ACC112 (cell line): ENCODE measurements around the gene PDZD11.
"Not testable (repeated sequence)": the region's sequence is repeated elsewhere in the genome, so short reads cannot be mapped to it uniquely, and the experiment has no call there.

ENCODE experiments used
- H2AFZ ChIP-seq: fragments of 200-600 bp; sonication (generic); one replicate; pipeline ENCODE4 v1.6.0; 2017; ENCODE audit warnings: antibody characterized with exemption, low read length; ENCODE audit not compliant: unreplicated experiment
- H3K27ac ChIP-seq: fragments of 200-600 bp; sonication (generic); 2 replicates; pipeline ENCODE4 v1.5.1; 2014; ENCODE audit warnings: low read depth, mild to moderate bottlenecking, antibody characterized with exemption, low read length, moderate library complexity
- H3K27me3 ChIP-seq: fragments of 200-600 bp; sonication (generic); 2 replicates; pipeline ENCODE4 v1.6.1; 2014; ENCODE audit warnings: mild to moderate bottlenecking, antibody characterized with exemption, low read length, moderate library complexity, mixed read lengths; ENCODE audit not compliant: insufficient read depth
- H3K36me3 ChIP-seq: fragments of 200-600 bp; sonication (generic); 2 replicates; pipeline ENCODE4 v1.6.1; 2016; ENCODE audit warnings: mild to moderate bottlenecking, antibody characterized with exemption, low read length, moderate library complexity, mixed read lengths; ENCODE audit not compliant: insufficient read depth
- H3K4me1 ChIP-seq: fragments of 200-600 bp; sonication (generic); one replicate; pipeline ENCODE4 v1.6.1; 2016; ENCODE audit warnings: low read length, mixed read lengths; ENCODE audit not compliant: insufficient read depth, unreplicated experiment, control insufficient read depth
- H3K4me3 ChIP-seq: fragments of 200-600 bp; sonication (generic); 2 replicates; pipeline ENCODE4 v1.5.1; 2014; ENCODE audit warnings: mild to moderate bottlenecking, low read depth, low read length
- H3K79me2 ChIP-seq: fragments of 200-600 bp; sonication (generic); one replicate; pipeline ENCODE4 v1.6.0; 2016; ENCODE audit warnings: low read length; ENCODE audit not compliant: control insufficient read depth, unreplicated experiment, insufficient read depth

The PDZD11 gene

DNA sequence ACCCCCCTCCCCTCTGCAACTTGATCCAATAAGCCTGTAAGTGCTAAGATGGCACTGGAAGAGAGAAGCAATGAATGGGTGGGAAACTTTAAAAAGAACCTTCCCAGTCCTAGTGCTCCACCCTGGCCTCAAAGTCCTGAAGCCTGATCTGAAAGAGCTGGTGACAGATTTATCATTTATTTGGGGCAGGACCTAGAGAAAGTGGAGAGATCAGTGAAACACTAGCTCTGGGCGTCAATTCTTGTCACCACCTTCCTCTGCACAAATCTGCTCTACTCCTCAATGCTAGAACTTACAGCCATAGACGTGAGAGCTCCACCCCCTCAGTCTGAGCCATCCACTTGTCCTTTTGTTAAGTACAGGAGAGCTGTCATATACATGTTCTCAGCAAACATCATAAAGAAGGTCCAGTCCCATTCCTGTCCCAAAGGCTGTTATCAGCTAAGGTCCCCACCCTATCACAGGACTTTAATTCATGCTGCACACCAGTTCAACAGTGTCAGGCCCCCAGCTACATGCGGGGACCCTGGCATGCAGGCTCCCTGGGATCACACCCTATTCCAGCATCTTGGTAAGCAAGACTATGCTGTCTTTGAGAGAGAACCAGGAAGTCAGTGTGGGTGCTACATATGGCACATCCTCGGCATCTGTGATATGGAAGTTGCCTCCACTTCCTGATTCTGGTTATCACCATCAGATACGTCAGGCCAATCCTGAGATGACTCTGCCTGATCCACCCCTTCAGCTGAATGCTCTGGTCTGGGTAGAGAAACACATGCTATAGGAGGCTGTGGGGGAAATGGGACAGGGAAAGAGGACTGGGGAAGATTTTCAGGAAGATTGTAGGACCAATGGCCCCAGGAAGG is 32.1 kb downstream of the PDZD11 start:
- no peaks in the 10 kb centered on the region for H3K79me2 ChIP-seq
- H3K4me3 ChIP-seq: no peak overlapping the region
- no peak overlapping the region for H2AFZ ChIP-seq
- no peaks in the 10 kb centered on the region for H3K27me3 ChIP-seq
- H3K4me1 ChIP-seq: peaks cover 4% of the 10 kb centered on the region
- no peaks in the 10 kb centered on the region for H3K36me3 ChIP-seq
- H3K27ac ChIP-seq: no peak overlapping the region

DNA sequence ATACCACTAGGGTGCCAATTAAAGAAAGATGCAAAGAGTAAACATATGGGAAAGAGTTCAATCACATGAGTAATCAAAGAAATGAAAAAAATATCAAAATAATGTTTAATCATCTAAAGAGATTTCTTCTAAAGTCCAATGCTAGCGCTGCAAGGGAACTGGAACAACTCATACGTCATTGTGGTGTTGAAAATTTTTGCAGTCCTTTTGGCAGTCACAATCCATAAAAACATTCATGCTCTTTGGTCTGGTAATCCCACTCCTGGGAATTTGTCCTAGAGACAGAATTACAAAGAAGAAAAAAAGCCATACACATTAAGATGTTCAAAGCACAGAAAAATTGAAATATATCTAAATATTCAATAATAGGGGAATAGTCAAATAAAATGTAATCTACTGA is 34.3 kb downstream of the PDZD11 start:
- H2AFZ ChIP-seq: no peak overlapping the region
- no peaks in the 10 kb centered on the region for H3K27me3 ChIP-seq
- peaks cover 4% of the 10 kb centered on the region for H3K4me1 ChIP-seq
- no peak overlapping the region for H3K27ac ChIP-seq
- no peak overlapping the region for H3K4me3 ChIP-seq
- H3K79me2 ChIP-seq: no peaks in the 10 kb centered on the region
- H3K36me3 ChIP-seq: no peaks in the 10 kb centered on the region

DNA sequence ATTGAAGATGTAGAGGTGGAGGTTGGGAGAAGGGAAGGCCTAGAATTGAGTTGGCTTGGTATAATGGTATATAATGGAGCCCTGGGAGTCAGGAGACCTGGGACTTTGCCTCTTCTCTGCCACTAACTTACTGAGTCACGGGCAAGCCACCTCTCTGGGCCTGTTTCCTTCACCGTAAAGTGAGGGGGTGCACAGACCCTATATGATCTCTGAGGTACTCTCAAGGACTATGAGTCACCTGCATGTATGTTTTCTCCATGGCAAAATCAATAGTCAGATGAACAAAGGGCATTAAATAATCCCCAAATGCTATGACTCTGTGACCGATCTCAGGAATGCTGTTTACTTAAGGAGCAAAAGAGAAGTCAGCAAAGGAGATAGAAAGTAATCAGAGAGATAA is 34.8 kb downstream of the PDZD11 start:
- H3K36me3 ChIP-seq: no peaks in the 10 kb centered on the region
- H3K27me3 ChIP-seq: no peaks in the 10 kb centered on the region
- no peaks in the 10 kb centered on the region for H3K79me2 ChIP-seq
- H3K4me1 ChIP-seq: peaks cover 4% of the 10 kb centered on the region
- H3K27ac ChIP-seq: no peak overlapping the region
- no peak overlapping the region for H3K4me3 ChIP-seq
- H2AFZ ChIP-seq: no peak overlapping the region

DNA sequence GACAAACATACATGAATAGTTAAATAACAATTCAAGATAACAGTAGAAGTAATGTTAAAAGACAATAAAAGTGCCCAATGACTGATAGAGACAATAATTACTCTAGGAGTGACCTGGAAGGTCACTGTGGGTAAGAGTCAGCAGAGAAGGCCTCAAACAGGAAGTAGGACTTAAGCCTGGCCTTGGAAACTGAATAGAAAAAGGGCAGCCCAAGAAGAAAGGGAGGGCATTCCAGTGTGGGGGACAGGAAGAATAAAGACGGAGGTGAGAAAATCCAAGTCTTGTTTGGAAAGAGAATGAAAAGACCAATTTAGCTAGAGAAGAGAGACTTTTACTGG is 35.7 kb downstream of the PDZD11 start:
- H3K4me3 ChIP-seq: no peak overlapping the region
- no peak overlapping the region for H2AFZ ChIP-seq
- H3K79me2 ChIP-seq: no peaks in the 10 kb centered on the region
- H3K27me3 ChIP-seq: no peaks in the 10 kb centered on the region
- no peak overlapping the region for H3K27ac ChIP-seq
- no peaks in the 10 kb centered on the region for H3K36me3 ChIP-seq
- H3K4me1 ChIP-seq: peaks cover 4% of the 10 kb centered on the region

DNA sequence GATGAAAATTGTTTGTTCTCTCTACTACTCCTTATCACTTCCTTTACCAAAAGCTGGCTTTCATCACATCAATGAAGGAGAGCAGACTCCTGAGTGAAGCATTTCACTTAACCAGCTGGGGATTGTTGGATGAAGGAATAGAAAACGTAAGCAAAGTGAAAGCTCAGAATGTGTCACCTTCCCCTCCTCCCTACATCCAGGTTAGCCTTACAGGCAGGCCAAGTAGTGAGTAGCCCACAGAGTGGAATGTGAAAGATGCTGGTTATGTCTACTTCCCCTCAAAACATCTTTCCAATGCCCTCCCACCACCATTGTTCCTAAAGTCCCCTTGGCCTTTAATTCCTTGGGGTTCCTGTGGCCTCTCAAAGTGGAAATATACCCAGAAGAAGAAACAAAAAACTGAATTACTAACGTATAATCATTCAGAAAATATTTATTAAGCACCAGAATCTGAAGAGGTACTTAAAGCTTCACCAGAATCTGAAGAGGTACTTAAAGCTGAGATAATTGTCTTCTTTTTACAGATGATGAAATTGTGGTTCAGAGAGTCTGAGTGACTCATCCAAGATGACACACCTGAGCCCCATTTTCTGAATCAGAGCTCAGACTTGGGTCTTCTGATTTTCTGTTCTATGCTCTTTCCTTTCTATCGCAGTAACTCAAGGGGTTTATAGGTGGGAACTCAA is 36.2 kb downstream of the PDZD11 start:
- Histone ChIP-seq H3K27ac (no peak overlapping the region), H3K79me2 (no peaks in the 10 kb centered on the region), H3K4me3 (no peak overlapping the region), H3K27me3 (no peaks in the 10 kb centered on the region), H3K36me3 (no peaks in the 10 kb centered on the region), H3K4me1 (peaks cover 4% of the 10 kb centered on the region), H2AFZ (no peak overlapping the region)

DNA sequence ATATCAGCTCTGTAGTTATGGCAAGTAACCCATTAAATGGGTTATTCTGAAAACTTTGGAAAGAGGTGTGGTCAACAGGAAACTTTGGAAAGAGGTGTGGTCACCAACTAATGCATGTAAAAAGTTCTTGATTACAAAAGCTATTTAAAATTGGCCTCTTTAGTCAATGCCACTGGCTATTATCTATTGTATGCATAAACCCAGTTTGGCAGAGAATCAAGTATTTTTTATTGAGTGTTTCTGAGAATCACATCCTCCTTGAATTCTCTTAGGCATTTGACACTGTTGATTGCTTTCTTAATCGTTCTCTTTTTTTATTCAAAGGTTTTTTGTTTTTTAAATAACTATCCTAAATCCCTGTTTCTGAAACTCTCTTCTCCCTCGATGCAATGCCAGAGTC is 37.2 kb downstream of the PDZD11 start:
- H3K27me3 ChIP-seq: no peaks in the 10 kb centered on the region
- H3K79me2 ChIP-seq: no peaks in the 10 kb centered on the region
- H3K27ac ChIP-seq: no peak overlapping the region
- no peak overlapping the region for H3K4me3 ChIP-seq
- no peaks in the 10 kb centered on the region for H3K36me3 ChIP-seq
- H3K4me1 ChIP-seq: peaks cover 4% of the 10 kb centered on the region
- no peak overlapping the region for H2AFZ ChIP-seq

DNA sequence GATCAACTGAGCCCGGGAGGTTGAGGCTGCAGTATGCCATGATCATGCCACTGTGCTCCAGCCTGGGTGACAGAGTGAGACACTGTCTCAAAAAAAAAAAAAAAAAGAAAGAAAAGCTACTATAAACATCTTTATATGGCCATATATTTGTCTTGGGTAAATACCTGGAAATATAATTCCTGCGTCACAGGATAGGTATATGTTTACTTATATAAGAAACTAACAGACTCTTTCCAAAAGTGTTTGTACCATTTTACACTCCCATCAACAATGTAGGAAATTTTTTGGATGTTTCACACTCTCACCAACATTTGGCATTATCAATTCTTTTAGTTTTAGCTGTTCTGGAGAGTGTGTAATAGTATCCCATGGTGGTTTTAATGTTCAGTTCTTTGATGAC is 42.5 kb downstream of the PDZD11 start:
- Histone ChIP-seq H3K4me1 (no peaks in the 10 kb centered on the region), H3K27ac (no peak overlapping the region), H3K79me2 (no peaks in the 10 kb centered on the region), H3K4me3 (no peak overlapping the region), H3K36me3 (no peaks in the 10 kb centered on the region), H3K27me3 (no peaks in the 10 kb centered on the region), H2AFZ (no peak overlapping the region)

DNA sequence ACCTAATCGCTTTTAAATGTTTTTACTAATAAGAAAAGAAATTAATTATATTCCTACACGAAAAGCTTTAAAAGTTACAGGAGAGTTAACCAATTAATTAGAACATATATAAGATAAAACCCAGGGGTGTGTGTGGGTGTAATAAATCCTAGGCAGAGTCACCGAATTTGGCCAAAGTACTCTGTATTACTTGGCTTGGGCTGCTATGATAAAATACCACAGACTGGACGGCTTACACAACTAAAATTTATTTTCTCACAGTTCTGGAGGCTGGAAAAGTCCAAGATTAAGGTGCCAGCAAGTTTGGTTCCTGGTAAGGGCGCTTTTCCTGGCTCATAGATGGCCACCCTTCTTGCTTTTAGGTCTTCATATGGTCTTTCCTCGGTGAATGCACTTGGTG is 44.8 kb downstream of the PDZD11 start:
- Histone ChIP-seq H2AFZ (no peak overlapping the region), H3K4me1 (no peaks in the 10 kb centered on the region), H3K27ac (no peak overlapping the region), H3K4me3 (no peak overlapping the region), H3K79me2 (no peaks in the 10 kb centered on the region), H3K27me3 (no peaks in the 10 kb centered on the region), H3K36me3 (no peaks in the 10 kb centered on the region)

DNA sequence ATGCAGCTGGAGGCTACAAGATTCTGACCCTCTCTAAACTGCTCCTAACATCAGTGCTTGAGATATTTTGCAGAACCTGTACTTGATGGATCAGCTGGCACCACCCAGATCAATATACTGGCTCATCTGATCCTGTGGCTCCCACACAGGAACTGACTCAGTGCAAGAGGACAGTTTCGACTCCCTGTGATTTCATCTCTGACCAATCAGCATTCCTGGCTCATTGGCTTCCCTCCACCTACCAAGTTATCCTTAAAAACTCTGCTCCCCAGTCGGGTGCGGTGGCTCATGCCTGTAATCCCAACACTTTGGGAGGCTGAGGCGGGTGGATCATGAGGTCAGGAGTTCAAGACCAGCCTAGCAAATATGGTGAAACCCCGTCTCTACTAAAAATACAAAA is 46.1 kb downstream of the PDZD11 start:
- not testable (repeated sequence) for H3K27ac ChIP-seq, H3K79me2 ChIP-seq, H3K36me3 ChIP-seq, H3K4me1 ChIP-seq, H2AFZ ChIP-seq, H3K27me3 ChIP-seq, H3K4me3 ChIP-seq

DNA sequence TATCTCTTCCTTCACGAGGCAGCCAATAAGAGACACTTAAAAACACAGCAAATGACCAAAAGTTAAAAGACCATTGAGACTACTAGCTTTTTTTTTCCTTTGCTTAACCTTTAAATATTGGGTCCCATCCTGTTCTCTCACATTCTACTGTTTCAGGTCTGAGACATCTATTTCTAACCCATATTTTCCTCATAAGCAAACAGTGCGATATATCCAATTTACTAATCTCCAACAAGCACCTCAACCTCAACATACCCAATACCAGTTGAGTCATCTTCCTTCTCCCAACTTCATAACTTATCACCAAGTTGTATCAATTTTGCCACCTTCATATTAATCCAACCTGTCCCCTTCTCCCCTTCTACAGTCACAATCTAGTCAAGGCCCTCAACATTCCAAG is 48.2 kb downstream of the PDZD11 start:
- Histone ChIP-seq H3K79me2 (no peaks in the 10 kb centered on the region), H3K27ac (no peak overlapping the region), H3K4me3 (no peak overlapping the region), H2AFZ (no peak overlapping the region), H3K36me3 (no peaks in the 10 kb centered on the region), H3K27me3 (no peaks in the 10 kb centered on the region), H3K4me1 (no peaks in the 10 kb centered on the region)

DNA sequence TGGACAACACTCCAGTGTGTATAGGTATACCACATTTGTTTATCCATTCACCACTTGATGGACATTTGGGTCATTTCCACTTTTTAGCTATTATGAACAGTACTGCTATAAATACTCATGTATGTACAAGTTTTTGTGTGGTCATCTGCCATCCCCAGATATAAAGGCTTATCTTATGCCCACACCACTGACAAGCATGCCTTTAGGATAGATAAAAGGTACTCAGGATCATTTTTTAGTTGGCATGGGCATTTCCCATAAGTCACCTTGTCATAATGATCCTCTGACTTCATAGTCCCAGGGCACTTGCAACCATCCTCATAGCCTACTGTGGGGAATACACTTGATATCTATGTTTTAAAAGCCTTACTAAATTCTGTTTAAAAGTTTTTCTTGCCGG is 49.0 kb downstream of the PDZD11 start:
- Histone ChIP-seq H2AFZ (no peak overlapping the region), H3K79me2 (no peaks in the 10 kb centered on the region), H3K4me1 (no peaks in the 10 kb centered on the region), H3K36me3 (no peaks in the 10 kb centered on the region), H3K27me3 (no peaks in the 10 kb centered on the region), H3K27ac (no peak overlapping the region), H3K4me3 (no peak overlapping the region)
